HL-60/S4 treated with phorbol 12-myristate 13-acetate at 8.2 ng/mL for 4 days and 3 days (cell line): ENCODE data around the gene RPL10A.

ENCODE experiments used
- in situ Hi-C: fragments of 300-500 bp; cut with MboI; formaldehyde crosslinking; loops from 2 replicates; pipeline ENCODE4 v1.15.0; 2022; ENCODE audit warnings: low sequenced_read_pairs

RPL10A gene

DNA sequence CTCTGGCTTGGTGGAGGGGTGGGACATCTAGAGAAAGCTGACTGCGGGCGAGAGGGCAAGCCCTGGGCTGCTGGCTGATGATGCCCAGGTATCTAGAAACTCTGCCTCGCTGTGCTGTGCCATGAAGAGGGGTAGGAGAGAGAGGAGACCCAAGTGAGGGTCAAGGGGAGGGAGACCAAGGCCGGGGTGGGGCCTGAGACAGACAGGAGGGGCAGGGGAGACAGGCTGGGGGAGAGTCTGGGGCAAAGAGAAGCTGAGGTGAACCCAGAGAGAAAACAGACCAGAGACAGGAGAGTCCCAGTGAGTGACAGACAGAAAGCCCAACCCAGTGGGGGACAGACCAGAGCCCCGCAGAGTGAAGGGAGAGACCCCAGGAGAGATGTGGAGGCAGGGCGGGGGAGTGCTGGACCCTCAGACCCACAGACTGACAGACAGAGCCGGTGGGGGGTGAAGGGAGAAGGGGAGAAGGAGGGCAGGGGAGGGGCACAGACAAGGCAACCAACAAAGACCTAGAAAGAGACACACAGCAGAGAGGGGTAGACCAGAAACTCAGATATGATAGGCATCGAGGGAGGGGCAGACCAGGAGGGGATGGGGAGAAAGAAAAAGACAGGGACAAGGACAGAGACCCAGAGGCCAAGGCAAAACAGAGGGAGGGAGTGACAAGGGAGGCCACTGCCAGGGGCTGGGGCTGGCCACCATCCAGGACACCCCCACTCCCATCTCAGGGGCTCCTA, 22.8 kb downstream of the RPL10A start:
- in situ Hi-C loops = no loop called here

DNA sequence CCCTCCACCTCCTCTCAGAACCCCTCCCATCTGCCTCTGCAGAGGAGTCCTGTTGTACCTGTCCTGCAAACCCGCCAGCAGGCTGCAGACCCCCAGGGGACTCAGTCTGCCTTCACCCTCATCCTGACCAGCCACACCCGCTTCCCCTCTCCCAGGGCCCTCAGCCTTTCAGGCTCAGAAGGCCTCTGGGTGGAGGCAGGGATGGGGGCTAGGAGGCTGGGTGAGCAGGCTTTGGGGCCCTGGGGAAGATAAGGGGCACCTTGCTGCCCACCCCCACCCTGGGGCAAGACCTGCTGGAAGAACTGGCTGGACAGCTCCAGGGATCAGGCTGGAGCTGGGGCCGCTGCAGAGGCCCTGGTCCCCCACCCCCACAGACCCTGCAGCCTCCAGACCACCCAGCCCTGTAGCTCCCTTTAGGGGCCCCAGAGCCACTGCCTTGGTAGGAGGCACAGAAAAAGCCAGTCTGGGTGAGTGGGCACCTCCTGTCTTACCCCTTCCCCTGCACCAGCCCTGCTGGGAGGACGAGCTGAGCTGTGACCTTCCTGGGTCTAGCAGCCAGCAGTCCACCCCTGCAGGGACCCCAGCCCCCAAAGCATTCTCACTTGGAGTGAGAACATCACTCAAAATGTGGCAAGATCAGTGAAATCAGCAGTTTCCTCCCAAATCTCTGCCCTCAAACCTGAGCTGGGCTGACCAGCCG, 23.5 kb downstream of the RPL10A start:
- in situ Hi-C loops = no loop called here

DNA sequence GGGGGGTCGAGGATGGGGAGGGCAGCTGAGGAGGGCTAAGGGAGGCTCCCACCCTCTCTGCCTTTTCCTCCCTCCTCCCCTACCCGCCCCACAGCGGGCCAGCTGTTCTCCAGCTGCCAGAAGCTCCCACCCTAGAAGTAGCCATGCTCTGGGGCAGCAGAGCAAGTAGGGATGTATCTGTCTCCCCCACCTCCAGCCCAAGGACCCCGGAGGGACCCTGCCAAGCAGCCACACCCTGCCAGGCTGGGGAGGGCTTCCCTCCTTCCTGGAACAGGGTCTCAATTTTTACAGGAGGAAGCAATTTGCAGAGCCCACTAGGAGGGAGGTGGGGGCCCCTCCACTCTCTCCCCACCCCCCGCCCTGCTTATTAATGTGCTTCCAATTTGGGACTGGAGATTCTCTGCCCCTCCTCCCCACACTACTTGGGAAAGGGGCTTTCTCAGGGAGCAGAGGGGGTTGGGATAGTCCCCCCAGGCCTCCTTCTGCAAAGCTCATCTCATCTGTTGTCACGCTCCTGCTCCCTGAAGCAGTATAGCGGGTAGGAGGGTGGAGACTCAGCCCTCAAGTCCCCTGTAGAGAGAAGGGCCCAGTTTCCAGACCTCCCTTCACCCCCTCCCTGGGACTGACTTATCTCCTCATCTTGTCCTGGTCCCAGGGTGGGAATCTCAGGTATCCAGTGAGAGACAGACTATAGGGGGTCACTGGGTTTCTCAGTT, 24.2 kb downstream of the RPL10A start:
- in situ Hi-C loops = no loop called here

DNA sequence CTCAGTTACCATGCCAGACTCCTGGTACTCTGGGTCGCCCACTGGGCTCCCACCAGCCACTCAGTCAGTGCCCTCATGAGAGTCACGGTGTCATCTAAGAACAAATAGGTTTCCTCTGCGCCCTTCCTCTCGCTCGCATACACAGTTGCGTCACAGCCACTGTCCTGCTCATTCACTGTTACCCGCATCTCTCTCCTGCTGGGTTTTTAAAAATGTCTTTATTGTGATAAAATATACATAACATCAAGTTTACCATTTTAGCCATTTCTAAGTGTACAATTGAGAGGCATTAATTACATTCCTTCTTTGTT, 24.7 kb downstream of the RPL10A start:
- in situ Hi-C loops = no loop called here

DNA sequence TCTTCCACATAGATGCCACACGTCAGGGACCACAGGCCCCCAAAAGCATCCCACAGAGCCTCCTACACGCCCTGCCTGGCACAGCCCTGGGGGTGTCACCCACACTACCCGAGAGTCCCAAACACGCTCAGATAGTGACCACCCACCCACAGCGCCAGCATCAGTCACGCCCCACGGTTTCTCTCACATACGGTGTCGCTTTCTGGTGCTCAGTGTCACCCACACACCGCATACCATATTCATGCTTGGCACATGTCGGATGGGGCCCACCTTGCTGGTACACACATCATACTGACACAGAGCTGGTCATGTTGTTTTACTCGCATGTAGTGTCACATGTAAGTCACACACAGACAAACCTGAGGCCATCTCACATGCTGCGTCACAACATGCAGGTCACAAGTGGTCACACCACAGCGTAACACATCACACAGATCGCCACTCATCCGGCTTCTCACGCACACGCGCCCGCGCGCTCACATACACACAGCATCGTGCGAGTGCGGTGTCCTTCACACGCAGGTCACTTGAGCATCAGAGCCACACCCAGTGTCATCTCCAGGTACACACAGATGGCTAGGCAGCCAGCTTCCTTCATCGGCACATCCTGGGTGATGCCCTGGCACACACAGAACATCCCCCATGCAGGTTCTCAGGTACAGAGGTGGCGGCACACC, 25.2 kb downstream of the RPL10A start:
- in situ Hi-C loops = no loop called here

DNA sequence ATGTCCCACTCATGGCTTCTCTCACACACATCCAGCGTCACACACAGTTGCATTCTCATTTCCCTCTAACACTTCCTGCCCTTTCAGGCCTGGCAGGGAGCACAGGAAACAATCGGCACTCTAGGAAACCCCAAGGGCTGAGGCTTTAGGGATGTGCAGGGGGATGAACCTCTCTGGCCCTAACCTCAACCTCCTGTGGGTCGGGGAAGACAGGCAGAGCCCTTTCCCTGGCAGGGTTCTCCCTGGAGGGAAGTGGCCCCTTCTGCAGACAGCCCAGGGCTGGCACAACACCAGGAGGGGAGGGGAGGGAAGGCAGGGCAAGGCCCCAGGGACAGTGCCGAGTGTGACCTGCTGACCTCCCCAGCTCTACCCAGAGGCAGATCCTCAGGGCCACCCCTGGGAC, 26.0 kb downstream of the RPL10A start:
- in situ Hi-C loops = no loop called here

DNA sequence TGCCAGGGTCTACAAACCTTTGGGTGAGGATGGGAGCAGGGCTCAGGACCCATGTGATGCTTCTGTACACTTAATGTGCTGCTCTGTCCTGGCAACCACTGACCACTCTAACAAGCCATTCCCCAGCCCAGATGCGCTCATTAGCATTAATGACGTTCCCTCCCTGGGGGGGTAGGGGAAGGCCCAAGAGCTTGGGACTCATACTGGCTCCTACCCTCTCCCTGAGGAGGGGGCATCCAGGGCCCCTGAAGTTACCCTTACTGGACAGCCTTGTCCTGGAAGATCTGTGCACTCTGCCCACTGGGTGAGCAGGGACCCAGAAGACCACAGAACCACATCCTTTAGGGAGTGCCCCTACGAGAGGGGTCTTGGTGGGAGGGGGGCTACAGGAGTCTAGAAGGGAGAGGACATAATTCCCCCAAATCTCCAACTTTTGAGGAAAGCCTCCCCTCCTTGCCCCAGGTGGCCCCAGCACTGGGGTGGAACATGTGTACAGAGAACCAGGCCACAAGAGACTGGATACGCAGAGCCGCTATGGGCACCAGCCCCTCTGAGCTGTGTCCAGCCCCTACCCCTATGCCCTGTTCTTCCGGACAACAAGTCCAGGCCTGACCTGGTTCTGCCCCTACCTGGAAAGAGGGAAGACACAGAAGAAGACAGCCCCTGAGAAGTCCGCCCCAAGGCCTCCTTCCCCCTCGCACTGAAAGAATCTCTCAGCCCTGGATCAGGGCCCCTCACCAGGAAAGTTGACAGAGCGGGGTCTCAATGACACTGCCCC, 27.2 kb downstream of the RPL10A start:
- in situ Hi-C loops = no loop called here

DNA sequence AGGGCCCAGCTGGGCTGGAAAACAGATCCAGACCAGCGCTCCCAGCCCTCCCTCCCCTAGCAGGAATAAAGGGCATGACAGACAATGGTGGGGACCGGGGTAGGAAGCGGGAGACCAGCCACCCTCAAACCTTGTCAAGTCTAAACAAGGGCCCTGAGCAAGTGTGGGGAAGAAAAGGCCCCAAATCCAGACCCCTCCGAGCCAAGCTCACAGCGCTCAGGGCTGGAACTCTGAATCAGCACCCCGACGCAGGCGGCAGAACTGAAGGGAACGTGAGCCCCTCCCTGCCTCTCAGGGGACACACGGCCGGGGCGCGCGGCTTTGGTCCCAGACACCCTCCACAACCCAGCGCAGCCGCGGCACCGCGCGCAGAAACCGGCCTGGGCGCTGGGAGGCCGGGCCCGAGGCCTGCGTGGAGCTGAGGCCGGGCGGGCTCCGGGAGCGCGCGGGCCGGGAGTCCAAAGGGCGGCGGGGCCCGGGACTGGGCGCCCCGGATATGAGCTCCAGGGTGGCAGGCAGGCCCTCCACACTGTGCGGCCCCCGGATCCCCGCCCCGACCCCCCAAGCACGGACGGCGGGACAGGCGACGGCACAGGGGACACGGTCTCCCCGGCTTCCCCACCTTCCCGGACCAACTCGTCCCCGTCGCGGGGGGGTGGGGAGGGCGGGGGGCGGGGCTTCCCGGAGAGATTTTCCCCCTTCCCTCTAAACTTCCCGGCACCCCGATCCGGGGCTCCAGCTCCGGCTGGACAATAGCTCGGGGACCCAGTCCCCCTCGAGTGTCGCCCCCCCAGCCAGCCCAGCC, 28.0 kb downstream of the RPL10A start:
- in situ Hi-C loops = no loop called here

DNA sequence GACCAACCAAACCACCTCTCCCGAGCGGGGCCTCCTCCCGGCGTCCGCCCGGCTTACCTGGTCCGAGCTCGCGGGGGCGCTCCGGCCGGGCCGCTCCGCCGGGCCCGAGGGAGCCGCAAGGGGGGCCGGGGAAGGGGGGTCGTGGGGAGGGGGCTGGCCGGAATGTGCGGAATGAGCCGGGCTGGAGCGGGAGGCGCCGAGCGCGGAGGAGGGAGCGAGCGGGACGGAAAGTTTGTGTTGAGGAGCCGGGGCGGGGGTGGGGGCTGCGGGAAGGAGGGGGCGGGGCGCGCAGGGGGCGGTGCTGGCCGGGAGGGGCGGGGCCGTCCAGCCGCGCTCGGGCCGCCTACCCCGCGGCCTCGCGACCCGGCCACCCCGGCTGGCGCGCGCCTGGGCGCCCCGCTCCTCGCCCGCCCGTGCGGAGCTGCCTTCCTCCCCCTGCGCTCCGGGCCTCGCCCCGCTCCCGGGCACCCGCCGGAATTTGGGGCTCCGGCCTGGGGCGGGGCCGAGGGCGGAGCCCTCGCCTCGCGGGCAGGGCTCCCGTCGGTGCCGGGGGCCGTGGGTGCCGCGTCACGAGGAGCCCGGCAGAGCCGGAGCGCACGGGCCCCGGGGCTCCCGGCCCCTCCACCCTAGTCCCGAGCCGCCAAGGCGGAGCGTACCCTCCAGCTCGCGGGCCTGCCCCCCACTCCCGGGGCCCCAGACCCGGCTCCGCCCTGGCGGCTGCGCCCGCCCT, 28.8 kb downstream of the RPL10A start, which contains the start of gene TEAD3:
TSS of gene TEAD3 (minus strand) at position 239 of the 730 bp plus-strand sequence.
- in situ Hi-C loops = no loop called here

DNA sequence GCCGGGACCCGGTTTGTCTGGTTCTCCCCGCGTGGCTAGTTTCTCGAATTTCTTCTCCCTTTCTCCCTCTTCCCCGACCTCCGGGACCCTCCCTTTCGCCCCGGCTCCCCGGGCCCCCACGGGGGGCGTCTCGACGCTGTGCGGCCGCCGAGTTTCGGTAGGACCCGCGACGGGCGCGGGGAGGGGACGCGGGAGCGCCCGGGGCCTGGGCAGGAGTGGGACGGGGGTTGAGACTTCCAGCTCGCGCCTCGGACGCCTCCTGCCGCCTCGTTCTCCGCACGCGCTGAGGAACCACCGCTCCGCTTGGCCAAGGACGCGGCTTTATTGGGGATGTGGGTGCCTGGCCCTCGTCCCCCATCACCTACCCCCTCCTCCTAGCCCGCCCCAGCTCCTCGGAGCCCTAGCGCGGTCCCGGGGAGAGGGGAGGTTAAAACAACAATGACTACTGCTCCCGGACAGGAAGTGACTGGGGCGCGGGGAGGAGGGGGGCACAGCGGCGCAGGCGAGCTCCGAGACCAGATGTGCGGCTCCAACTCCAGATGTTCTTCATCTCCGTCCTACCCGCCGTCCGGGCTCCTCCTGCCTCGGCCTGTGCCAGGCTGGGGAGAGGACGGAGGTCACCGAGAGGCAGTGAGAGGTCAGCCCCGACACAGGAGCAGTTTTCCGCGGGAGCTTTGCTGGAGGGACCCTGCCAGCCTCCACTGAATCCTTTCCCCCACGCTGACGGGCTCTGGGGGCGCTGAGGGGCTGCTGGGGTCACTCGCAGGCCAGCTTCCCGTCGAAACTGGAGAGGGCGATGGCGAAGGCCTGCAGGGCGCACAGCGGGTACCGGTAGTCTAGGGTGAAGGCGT, 29.6 kb downstream of the RPL10A start:
- in situ Hi-C loops = no loop called here

DNA sequence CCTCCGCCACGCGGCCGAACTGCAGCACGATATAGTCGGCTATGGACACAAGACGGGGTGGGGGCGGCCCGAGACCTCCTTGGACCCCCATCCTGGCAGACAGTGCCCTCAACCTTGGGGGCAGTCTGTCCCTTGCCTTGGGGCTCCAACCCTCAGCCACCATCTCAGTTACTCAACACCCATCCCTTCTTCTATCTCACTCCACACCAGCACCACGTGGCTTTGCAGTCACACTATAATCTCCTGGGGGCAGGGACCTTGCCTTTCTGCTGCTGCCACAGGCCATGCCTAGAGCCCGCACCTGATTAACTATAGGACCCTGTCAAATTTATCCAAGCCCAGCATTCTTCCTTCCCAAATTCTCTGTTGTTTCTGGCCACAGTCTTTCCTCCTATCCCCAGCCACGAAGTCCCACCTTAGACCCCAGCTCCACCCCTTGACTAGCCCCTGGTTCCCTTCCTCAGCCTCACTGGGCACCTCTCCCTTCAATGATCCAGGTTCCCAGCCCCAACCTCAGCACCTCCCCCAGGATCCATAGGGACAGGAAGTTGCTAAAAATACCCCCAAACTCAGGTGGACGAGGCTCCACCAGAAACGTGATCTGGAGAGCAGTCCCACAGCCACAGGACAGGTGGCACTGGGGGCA, 30.3 kb downstream of the RPL10A start:
- in situ Hi-C loops = no loop called here

DNA sequence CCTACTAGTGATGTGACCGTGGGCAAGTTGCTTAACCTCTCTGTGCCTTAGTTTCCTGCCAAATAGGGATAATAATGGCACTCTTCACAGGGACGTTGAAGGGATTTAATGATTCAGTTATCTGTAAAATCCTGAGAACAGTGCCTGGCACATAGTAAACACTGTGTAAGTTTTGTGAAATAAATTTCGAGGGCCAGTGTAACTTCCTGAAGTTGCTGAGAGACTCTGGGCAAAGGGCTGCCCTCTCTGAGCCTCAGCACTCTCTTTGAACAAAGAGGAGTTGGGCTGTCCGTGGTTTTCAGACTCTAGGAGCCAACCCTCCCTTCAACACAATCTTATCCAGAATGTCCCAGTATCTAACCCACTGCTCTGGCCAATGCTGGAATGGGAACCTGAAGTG, 31.2 kb downstream of the RPL10A start:
- in situ Hi-C loops = no loop called here

DNA sequence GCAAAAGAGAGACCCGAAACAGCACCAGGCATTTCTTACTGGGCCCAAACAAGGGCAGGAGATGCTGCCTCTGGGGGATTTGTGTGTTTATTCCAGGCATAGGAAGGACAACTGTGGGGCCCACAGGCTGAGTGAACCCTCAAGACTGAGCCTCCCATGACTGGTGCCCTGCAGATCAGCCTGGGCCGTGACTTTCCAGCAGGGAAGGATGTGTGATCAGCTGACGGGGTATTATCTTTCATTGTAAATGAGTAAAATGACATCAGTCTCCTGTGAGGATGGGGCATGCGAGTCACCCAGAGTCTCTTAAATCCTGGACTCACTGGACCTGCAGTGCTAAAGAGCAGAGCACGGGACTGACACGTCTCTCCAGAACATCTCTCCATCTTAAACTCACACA, 32.6 kb downstream of the RPL10A start:
- in situ Hi-C loops = no loop called here

DNA sequence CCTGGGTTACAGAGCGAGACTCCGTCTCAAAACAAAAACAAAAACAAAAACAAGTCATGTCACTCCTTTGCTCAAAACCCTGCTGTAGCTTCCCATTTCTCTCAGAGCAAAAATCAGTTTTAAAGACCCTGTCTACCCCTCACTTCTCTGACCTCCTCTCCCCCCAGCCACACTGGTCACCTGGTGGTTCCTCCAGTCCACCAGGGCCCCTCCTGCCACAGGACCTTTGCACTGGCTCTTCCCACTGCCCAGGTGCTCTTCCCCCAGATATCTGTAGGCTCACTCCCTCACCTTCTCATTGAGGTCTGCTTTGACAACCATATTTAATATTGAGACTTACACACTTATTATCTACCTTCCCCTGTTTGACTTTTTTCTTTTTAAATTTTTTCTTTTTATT, 33.6 kb downstream of the RPL10A start:
- in situ Hi-C loops = no loop called here

DNA sequence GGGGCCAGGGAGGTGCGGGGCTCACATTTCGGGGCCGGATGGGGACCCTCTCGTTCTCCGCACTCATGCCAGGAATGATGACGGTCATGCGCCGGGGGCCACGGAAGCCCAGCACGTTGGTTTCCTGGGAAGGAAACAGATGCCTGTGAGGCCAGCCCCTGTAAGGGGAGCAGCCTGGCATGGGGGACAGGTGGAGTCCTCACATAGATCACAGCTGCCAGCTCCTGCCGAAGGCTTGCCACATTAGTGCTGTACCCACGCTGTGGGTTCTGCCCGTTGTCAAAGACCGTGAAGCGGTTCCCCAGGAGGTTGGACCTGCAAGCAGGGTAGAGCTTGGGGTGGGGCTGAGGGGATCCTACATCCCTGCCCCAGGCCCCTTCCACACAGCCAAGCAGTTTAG, 35.3 kb downstream of the RPL10A start:
- in situ Hi-C loops = no loop called here

DNA sequence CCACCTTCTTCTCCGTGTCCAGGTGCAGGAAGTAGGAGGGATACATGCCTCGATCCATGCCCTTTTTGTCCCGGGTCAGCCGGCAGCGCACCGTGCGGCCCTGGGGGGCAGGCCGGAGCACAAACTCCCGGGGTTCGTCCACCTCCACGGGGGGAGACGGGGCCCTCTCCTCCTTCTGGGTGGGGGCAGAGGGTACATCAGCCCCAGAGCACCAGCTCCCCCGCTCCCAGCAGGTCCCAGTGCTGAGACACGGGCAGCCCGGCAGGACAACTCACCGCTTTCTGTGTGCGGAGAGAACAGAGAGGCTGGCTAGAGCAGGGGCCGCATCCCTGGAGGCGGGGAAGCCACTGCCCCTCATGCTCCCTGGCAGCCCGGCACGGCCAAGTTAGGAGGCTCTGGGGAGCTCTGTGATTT, 37.8 kb downstream of the RPL10A start:
- in situ Hi-C loops = no loop called here

DNA sequence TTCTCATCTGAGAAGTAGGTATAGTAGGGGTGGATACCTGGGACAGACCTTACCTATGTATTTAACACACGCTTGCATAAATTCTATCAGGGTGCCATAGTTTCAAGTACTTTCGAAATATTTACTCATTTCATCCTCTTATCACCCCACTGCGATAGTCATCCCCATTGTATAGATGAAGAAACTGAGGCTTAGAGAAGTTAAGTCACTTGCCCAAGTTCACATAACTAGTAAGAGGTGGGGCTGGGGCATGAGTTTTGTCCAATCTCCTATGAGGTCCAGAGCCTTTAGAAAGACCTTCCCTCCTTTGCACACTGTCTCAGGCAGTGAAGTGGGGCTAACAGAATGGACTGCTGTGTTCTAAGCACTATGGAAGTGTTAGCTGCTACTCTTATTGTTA, 38.3 kb downstream of the RPL10A start:
- in situ Hi-C loops = no loop called here

DNA sequence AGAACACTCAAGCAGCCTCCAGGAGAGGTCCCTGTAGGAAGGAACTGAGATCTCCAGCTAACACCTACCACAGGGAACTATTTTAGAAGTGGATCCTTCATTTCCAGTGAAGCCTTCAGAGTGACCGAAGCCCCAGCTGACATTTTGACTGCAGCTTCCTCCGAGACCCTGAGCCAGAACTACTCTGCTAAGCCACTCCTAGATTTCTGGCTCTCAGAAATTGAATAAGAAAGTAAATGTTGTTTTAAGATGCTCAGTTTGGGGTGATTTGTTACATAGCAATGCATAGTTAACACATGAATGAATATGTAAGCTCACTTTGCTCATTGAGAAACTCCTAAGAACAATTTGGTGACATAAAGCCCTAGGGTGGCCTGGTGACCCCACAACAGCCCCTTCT, 39.0 kb downstream of the RPL10A start:
- in situ Hi-C loops = no loop called here
